Liver (tissue), 9 donors: ENCODE results near the gene TRAF3IP3. TPM values are rescaled to one million over a fixed set of nuclear protein-coding genes. Genes with fewer than 3 reads are reported as not detected.
A peak's percentile ranks its signal among the peaks of the same experiment; 100 is the strongest.

Experiments used
- DNase-seq: peaks from one replicate; pipeline ENCODE4 v3.0.0-alpha.2; 2017; ENCODE audit warnings: low spot score
- H3K27ac ChIP-seq, 2 donors: one replicate each; pipeline ENCODE4 v1.7.0; 2013; ENCODE audit warnings: inconsistent platforms in 2 of 2, low read length in 2 of 2, control low read depth in 1 of 2, low read depth in 1 of 2, mild to moderate bottlenecking in 1 of 2
- H3K27me3 ChIP-seq, 4 donors: one replicate each; pipeline versions ENCODE4 v1.6.1 to v1.7.0; 2013; ENCODE audit warnings: low read length in 3 of 4, inconsistent platforms in 1 of 4, mild to moderate bottlenecking in 1 of 4, moderate library complexity in 1 of 4; ENCODE audit not compliant: control insufficient read depth in 4 of 4, insufficient read depth in 4 of 4
- H3K36me3 ChIP-seq, 4 donors: one replicate each; pipeline versions ENCODE4 v1.6.1 to v1.7.0; 2013; ENCODE audit warnings: low read length in 3 of 4, mild to moderate bottlenecking in 3 of 4, low read depth in 1 of 4, moderate library complexity in 1 of 4; ENCODE audit not compliant: control insufficient read depth in 4 of 4, insufficient read depth in 3 of 4
- H3K4me1 ChIP-seq, 4 donors: one replicate each; pipeline versions ENCODE4 v1.6.1 to v1.7.0; 2013; ENCODE audit warnings: low read length in 3 of 4, mild to moderate bottlenecking in 3 of 4, moderate library complexity in 1 of 4; ENCODE audit not compliant: control insufficient read depth in 4 of 4, insufficient read depth in 4 of 4
- H3K4me3 ChIP-seq, 3 donors: one replicate each; pipeline versions ENCODE4 v1.6.1 to v1.7.0; 2013; ENCODE audit warnings: low read length in 3 of 3, control low read depth in 1 of 3, low read depth in 1 of 3, mild to moderate bottlenecking in 1 of 3
- H3K9ac ChIP-seq, 2 donors: one replicate each; pipeline ENCODE4 v1.7.0; 2013; ENCODE audit warnings: low read length in 2 of 2, mild to moderate bottlenecking in 2 of 2, moderate library complexity in 2 of 2, control low read depth in 1 of 2, low read depth in 1 of 2
- H3K9me3 ChIP-seq, 4 donors: one replicate each; pipeline versions ENCODE4 v1.6.1 to v1.7.0; 2013; ENCODE audit warnings: low read length in 3 of 4; ENCODE audit not compliant: control insufficient read depth in 4 of 4
- EGR1 ChIP-seq, 2 donors: IDR thresholded peaks; 2 replicates each; pipeline ENCODE4 v1.6.1; 2016 to 2018; ENCODE audit warnings: antibody characterized with exemption in 2 of 2, low read depth in 2 of 2
- FOXA1 ChIP-seq: IDR thresholded peaks from 2 replicates; pipeline ENCODE4 v1.6.1; 2016; ENCODE audit warnings: antibody characterized with exemption
- FOXA2 ChIP-seq: IDR thresholded peaks from 2 replicates; pipeline ENCODE4 v1.6.1; 2016; ENCODE audit warnings: antibody characterized with exemption
- GABPA ChIP-seq, 2 donors: IDR thresholded peaks in 1 of 2; conservative IDR thresholded peaks in 1 of 2; 2 replicates each; pipeline ENCODE4 v1.6.1; 2016; ENCODE audit warnings: antibody characterized with exemption in 2 of 2, mild to moderate bottlenecking in 1 of 2, moderate library complexity in 1 of 2
- HNF4A ChIP-seq, 2 donors: conservative IDR thresholded peaks; 2 replicates each; pipeline ENCODE4 v1.6.1; 2016; ENCODE audit warnings: antibody characterized with exemption in 2 of 2, mild to moderate bottlenecking in 2 of 2
- HNF4G ChIP-seq: IDR thresholded peaks from 2 replicates; pipeline ENCODE4 v1.6.1; 2016; ENCODE audit warnings: antibody characterized with exemption
- JUND ChIP-seq, 2 donors: IDR thresholded peaks; 2 replicates each; pipeline ENCODE4 v1.6.1; 2016; ENCODE audit warnings: antibody characterized with exemption in 2 of 2
- NR2F2 ChIP-seq: IDR thresholded peaks from 2 replicates; pipeline ENCODE4 v1.6.1; 2016; ENCODE audit warnings: antibody characterized with exemption
- RAD21 ChIP-seq, 2 donors: IDR thresholded peaks; 2 replicates each; pipeline ENCODE4 v1.6.1; 2016; ENCODE audit warnings: antibody characterized with exemption in 2 of 2, mild to moderate bottlenecking in 2 of 2
- RXRA ChIP-seq, 2 donors: IDR thresholded peaks; 2 replicates each; pipeline ENCODE4 v1.6.1; 2017 to 2018; ENCODE audit warnings: antibody characterized with exemption in 2 of 2, mild to moderate bottlenecking in 1 of 2
- SP1 ChIP-seq: IDR thresholded peaks from 2 replicates; pipeline ENCODE4 v1.6.1; 2018; ENCODE audit warnings: antibody characterized with exemption, mild to moderate bottlenecking
- TAF1 ChIP-seq: conservative IDR thresholded peaks from 2 replicates; pipeline ENCODE4 v1.6.1; 2016; ENCODE audit warnings: antibody characterized with exemption, mild to moderate bottlenecking
- YY1 ChIP-seq: IDR thresholded peaks from 2 replicates; pipeline ENCODE4 v1.6.1; 2016; ENCODE audit warnings: antibody characterized with exemption, mild to moderate bottlenecking
- WGBS: extraction: QIAGEN DNeasy Blood & Tissue Kit; methylation state at CpG from one replicate; pipeline ENCODE4 v1.1.7; 2013; 5-methylcytosine and 5-hydroxymethylcytosine counted together
- polyA plus RNA-seq, 2 donors: library from polyadenylated mRNA; stranded (reverse) in 1 of 2; unstranded in 1 of 2; fragments of 200-250 nt in 1 of 2; fragments of >200 nt in 1 of 2; fragmentation: Nextera tagmentation in 1 of 2; extraction: Ambion mirVana in 1 of 2; gene quantifications; one replicate each; pipeline versions ENCODE4 v1.2.1 to v1.2.3, GENCODE V29; 2013 to 2015
- total RNA-seq, 2 donors: library from RNA; depleted of rRNA; stranded (reverse); fragments of >200 nt; gene quantifications; one replicate each; pipeline ENCODE4 v1.2.3, GENCODE V29; 2014
- TF ChIP-seq, protein P1 (sequence below): IDR thresholded peaks from 2 replicates; pipeline ENCODE4 v1.6.1; 2016; ENCODE audit warnings: antibody characterized with exemption, mild to moderate bottlenecking
- TF ChIP-seq, protein P2 (sequence below): IDR thresholded peaks from 2 replicates; pipeline ENCODE4 v1.6.1; 2016; ENCODE audit warnings: antibody characterized with exemption
- TF ChIP-seq, protein P3 (sequence below): IDR thresholded peaks from 2 replicates; pipeline ENCODE4 v1.6.1; 2016; ENCODE audit warnings: antibody characterized with exemption
- TF ChIP-seq, protein P4 (sequence below): IDR thresholded peaks from 2 replicates; pipeline ENCODE4 v1.6.1; 2016; ENCODE audit warnings: antibody characterized with exemption
- TF ChIP-seq, protein P5 (sequence below): fragments of 150-350 bp; IDR thresholded peaks from 2 replicates; pipeline ENCODE4 v1.5.1; 2017; ENCODE audit warnings: improper control_type of control experiment, low read depth, low read length; ENCODE audit not compliant: missing input control
- donor health status: healthy.
- donor health status: healthy.
- donor health status: healthy.
- donor health status: healthy.
- donor health status: healthy.

The TRAF3IP3 gene
- total and polyA plus RNA-seq, 4 donors, result 0.87 to 3.4 (median 2.2) TPM

DNA sequence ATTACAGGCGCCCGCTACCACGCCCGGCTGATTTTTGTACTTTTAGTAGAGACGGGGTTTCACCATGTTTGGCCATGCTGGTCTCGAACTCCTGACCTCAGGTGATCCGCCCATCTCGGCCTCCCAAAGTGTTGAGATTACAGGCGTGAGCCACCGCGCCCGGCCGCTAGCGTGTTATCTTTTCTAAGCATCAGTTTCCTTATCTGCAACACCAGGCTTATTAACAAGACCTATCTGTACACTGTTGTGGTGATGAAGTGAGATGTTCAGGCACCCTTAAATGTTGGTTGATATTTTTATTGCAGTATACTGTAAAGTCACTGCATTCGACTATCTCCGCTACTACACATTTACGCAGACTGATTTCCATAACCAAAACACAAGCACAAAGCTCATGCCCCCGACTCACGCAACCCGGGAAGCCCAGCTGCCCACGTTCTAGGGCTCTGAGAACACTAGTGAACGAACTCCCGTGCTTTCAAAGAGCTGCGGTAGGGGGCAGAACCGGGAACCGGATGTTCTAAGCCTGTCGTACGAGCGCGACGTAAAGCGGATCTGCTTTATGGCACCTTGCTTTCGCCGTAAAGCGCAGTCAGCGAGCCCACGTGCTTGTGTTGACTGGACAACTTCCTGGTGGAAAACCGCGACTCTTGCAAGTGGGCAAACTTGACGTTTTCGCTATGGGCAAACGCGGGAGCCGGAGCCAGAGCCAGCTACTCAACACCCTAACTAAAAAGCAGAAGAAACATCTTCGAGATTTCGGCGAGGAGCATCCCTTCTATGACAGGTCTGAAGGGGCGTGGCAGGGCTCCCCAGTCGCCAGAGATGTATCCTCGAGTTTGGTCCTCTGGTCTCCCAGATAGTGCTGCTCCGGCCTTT lies 71.8 kb downstream of the TRAF3IP3 start, which contains the start of gene UTP25:
UTP25 (plus strand) TSS at position 589 of the 879 bp plus-strand sequence; CDS start at position 681, 92 bp downstream.
- peak within 1 kb of the TSS; percentile 35 to 72 for H3K9ac ChIP-seq
- peak within 1 kb of the TSS; percentile 53 to 71 for H3K27ac ChIP-seq
- no peaks in the 10 kb centered on the region for H3K27me3 ChIP-seq
- 15% methylated on average over 51 of the region's 51 CpGs for WGBS
- H3K36me3 ChIP-seq, result peaks cover 1 to 17% (median 13%) of the 10 kb centered on the region in 4 donors
- peaks cover 0 to 11% (median 9%) of the 10 kb centered on the region in 4 donors for H3K4me1 ChIP-seq
- peak within 1 kb of the TSS; percentile 64 to 85 (median 77) for H3K4me3 ChIP-seq
- H3K9me3 ChIP-seq, result no peaks in the 10 kb centered on the region
- peak; percentile 93 for DNase-seq
- TF ChIP-seq, protein P1, sequence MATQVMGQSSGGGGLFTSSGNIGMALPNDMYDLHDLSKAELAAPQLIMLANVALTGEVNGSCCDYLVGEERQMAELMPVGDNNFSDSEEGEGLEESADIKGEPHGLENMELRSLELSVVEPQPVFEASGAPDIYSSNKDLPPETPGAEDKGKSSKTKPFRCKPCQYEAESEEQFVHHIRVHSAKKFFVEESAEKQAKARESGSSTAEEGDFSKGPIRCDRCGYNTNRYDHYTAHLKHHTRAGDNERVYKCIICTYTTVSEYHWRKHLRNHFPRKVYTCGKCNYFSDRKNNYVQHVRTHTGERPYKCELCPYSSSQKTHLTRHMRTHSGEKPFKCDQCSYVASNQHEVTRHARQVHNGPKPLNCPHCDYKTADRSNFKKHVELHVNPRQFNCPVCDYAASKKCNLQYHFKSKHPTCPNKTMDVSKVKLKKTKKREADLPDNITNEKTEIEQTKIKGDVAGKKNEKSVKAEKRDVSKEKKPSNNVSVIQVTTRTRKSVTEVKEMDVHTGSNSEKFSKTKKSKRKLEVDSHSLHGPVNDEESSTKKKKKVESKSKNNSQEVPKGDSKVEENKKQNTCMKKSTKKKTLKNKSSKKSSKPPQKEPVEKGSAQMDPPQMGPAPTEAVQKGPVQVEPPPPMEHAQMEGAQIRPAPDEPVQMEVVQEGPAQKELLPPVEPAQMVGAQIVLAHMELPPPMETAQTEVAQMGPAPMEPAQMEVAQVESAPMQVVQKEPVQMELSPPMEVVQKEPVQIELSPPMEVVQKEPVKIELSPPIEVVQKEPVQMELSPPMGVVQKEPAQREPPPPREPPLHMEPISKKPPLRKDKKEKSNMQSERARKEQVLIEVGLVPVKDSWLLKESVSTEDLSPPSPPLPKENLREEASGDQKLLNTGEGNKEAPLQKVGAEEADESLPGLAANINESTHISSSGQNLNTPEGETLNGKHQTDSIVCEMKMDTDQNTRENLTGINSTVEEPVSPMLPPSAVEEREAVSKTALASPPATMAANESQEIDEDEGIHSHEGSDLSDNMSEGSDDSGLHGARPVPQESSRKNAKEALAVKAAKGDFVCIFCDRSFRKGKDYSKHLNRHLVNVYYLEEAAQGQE, result peak; percentile 74
- peak; percentile 14 for TF ChIP-seq NR2F2
- TF ChIP-seq FOXA1, result no peak
- TF ChIP-seq RXRA (IDR thresholded peaks at IDR 0.05), result peak; percentile 24 to 61
- TF ChIP-seq HNF4G, result no peak
- TF ChIP-seq GABPA (IDR thresholded peaks at IDR 0.05 in 1 of 2, conservative IDR thresholded peaks at IDR 0.05 in 1 of 2), result peak; percentile 89 to 98
- TF ChIP-seq SP1, result peak; percentile 69
- TF ChIP-seq, protein P2, sequence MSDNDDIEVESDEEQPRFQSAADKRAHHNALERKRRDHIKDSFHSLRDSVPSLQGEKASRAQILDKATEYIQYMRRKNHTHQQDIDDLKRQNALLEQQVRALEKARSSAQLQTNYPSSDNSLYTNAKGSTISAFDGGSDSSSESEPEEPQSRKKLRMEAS, result peak; percentile 100
- TF ChIP-seq, protein P3, sequence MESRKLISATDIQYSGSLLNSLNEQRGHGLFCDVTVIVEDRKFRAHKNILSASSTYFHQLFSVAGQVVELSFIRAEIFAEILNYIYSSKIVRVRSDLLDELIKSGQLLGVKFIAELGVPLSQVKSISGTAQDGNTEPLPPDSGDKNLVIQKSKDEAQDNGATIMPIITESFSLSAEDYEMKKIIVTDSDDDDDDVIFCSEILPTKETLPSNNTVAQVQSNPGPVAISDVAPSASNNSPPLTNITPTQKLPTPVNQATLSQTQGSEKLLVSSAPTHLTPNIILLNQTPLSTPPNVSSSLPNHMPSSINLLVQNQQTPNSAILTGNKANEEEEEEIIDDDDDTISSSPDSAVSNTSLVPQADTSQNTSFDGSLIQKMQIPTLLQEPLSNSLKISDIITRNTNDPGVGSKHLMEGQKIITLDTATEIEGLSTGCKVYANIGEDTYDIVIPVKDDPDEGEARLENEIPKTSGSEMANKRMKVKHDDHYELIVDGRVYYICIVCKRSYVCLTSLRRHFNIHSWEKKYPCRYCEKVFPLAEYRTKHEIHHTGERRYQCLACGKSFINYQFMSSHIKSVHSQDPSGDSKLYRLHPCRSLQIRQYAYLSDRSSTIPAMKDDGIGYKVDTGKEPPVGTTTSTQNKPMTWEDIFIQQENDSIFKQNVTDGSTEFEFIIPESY, result peak; percentile 96
- TF ChIP-seq, protein P4, sequence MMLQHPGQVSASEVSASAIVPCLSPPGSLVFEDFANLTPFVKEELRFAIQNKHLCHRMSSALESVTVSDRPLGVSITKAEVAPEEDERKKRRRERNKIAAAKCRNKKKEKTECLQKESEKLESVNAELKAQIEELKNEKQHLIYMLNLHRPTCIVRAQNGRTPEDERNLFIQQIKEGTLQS, result no peak
- peak; percentile 51 to 68 for TF ChIP-seq RAD21 (IDR thresholded peaks at IDR 0.05)
- TF ChIP-seq YY1, result peak; percentile 81
- TF ChIP-seq JUND (IDR thresholded peaks at IDR 0.05), result peak; percentile 14 to 38
- peak in 1 of 2 donors; percentile 50 for TF ChIP-seq EGR1 (IDR thresholded peaks at IDR 0.05; ENCODE audit: low read depth in 2 of 2)
- peak; percentile 94 for TF ChIP-seq TAF1
- peak; percentile 30 to 46 for TF ChIP-seq HNF4A (conservative IDR thresholded peaks at IDR 0.05)
- TF ChIP-seq, protein P5, sequence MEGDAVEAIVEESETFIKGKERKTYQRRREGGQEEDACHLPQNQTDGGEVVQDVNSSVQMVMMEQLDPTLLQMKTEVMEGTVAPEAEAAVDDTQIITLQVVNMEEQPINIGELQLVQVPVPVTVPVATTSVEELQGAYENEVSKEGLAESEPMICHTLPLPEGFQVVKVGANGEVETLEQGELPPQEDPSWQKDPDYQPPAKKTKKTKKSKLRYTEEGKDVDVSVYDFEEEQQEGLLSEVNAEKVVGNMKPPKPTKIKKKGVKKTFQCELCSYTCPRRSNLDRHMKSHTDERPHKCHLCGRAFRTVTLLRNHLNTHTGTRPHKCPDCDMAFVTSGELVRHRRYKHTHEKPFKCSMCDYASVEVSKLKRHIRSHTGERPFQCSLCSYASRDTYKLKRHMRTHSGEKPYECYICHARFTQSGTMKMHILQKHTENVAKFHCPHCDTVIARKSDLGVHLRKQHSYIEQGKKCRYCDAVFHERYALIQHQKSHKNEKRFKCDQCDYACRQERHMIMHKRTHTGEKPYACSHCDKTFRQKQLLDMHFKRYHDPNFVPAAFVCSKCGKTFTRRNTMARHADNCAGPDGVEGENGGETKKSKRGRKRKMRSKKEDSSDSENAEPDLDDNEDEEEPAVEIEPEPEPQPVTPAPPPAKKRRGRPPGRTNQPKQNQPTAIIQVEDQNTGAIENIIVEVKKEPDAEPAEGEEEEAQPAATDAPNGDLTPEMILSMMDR, result peak; percentile 67
- peak; percentile 31 for TF ChIP-seq FOXA2
